NB4 (cell line): ENCODE results near the gene POLG.

Experiments used
- CTCF ChIP-seq: IDR thresholded peaks from one replicate; pipeline ENCODE4 v1.5.1; 2012; ENCODE audit warnings: low read depth, low read length
- MAX ChIP-seq: IDR thresholded peaks from 2 replicates; pipeline ENCODE4 v1.6.1; 2011; ENCODE audit warnings: low read depth, low read length
- MYC ChIP-seq: IDR thresholded peaks from 2 replicates; pipeline ENCODE4 v1.6.1; 2011; ENCODE audit warnings: low read depth, low read length
- POLR2A ChIP-seq: IDR thresholded peaks from 2 replicates; pipeline ENCODE4 v1.6.1; 2011; ENCODE audit warnings: mild to moderate bottlenecking; ENCODE audit not compliant: insufficient read length; ENCODE audit errors: extremely low read depth

GRCh38 chr15:89381331-89381730, 46.7 kb upstream of the POLG start:
- TF ChIP-seq CTCF (no peak), POLR2A (no peak), MAX (no peak), MYC (no peak)
